ENCODE results near the gene PDE8A.

Gene PDE8A

DNA sequence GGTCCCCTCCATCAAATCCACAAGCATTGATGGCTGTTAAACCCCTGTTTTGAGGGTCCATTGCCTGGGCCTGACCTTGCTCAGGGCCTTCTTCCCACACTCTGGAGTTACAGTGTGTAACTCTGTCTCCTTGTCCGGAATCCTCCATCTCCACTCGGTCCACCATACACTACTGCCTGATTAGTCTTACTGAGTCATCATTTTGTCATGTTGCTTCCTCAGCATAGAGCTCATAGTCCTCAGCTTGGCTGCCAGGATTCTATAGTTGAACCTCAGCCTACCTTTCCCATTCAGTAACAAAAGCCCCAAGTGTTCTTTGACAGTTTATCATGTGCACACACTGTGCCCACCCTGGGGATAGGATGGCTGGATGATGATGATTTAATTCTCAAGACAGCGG, 113.0 kb downstream of the PDE8A start:
- no peaks in the 10 kb centered on the region for H3K27me3 ChIP-seq (ENCODE audit: low read length)
- no peak overlapping the region for H3K9ac ChIP-seq (ENCODE audit: low read length)
- no peaks in the 10 kb centered on the region for H4K20me1 ChIP-seq (ENCODE audit: low read depth, low read length)
- no peaks in the 10 kb centered on the region for H3K79me2 ChIP-seq (ENCODE audit: insufficient read depth, low read length)
- no peak overlapping the region for H2AFZ ChIP-seq (ENCODE audit: low read depth, low read length, severe bottlenecking)
- H3K4me2 ChIP-seq (ENCODE audit: low read depth, low read length, poor library complexity, severe bottlenecking) = no peak overlapping the region
- no peaks in the 10 kb centered on the region for H3K9me3 ChIP-seq (ENCODE audit: insufficient read depth, low read length)
- H3K9me2 ChIP-seq (replicated peaks; ENCODE audit: insufficient read depth, low read length) = no peaks in the 10 kb centered on the region
- no peak overlapping the region for H3K4me3 ChIP-seq (ENCODE audit: insufficient read depth, low read length, poor library complexity, severe bottlenecking)
- H3K27ac ChIP-seq (ENCODE audit: low read depth, low read length) = no peak overlapping the region
- no peak for TF ChIP-seq EZH2phosphoT487 (conservative IDR thresholded peaks at IDR 0.05; ENCODE audit: low read length)
- TF ChIP-seq, protein P1, sequence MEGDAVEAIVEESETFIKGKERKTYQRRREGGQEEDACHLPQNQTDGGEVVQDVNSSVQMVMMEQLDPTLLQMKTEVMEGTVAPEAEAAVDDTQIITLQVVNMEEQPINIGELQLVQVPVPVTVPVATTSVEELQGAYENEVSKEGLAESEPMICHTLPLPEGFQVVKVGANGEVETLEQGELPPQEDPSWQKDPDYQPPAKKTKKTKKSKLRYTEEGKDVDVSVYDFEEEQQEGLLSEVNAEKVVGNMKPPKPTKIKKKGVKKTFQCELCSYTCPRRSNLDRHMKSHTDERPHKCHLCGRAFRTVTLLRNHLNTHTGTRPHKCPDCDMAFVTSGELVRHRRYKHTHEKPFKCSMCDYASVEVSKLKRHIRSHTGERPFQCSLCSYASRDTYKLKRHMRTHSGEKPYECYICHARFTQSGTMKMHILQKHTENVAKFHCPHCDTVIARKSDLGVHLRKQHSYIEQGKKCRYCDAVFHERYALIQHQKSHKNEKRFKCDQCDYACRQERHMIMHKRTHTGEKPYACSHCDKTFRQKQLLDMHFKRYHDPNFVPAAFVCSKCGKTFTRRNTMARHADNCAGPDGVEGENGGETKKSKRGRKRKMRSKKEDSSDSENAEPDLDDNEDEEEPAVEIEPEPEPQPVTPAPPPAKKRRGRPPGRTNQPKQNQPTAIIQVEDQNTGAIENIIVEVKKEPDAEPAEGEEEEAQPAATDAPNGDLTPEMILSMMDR (IDR thresholded peaks at IDR 0.05; ENCODE audit: insufficient read depth, low read length, poor library complexity, severe bottlenecking) = no peak
- H3K36me3 ChIP-seq (ENCODE audit: low read length) = no peaks in the 10 kb centered on the region
- H3F3A ChIP-seq (ENCODE audit: insufficient read depth) = no peaks in the 10 kb centered on the region

DNA sequence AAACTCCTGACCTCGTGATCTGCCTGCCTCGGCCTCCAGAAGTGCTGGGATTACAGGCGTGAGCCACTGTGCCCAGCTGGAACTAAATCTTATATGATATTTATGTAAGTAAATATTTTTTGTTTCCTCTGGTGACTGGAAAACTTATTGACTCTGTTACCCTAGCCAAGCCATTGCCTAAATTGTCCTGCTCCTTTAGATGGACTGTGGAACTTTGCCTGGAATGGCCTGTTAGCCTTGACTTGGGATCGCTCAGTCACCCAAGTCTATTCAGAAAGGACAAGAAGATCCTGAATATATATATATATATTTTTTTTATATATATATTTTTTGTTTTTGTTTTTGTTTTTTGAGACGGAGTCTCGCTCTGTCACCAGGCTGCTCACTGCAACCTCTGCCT, 113.9 kb downstream of the PDE8A start:
- Histone ChIP-seq H3K36me3 (ENCODE audit: low read length) (no peaks in the 10 kb centered on the region), H3K9me2 (replicated peaks; ENCODE audit: insufficient read depth, low read length) (no peaks in the 10 kb centered on the region), H3K4me2 (ENCODE audit: low read depth, low read length, poor library complexity, severe bottlenecking) (no peak overlapping the region), H3K79me2 (ENCODE audit: insufficient read depth, low read length) (no peaks in the 10 kb centered on the region), H3K27me3 (ENCODE audit: low read length) (no peaks in the 10 kb centered on the region), H3F3A (ENCODE audit: insufficient read depth) (no peaks in the 10 kb centered on the region), H3K9me3 (ENCODE audit: insufficient read depth, low read length) (no peaks in the 10 kb centered on the region), H3K27ac (ENCODE audit: low read depth, low read length) (no peak overlapping the region), H2AFZ (ENCODE audit: low read depth, low read length, severe bottlenecking) (no peak overlapping the region), H3K9ac (ENCODE audit: low read length) (no peak overlapping the region), H4K20me1 (ENCODE audit: low read depth, low read length) (no peaks in the 10 kb centered on the region), H3K4me3 (ENCODE audit: insufficient read depth, low read length, poor library complexity, severe bottlenecking) (no peak overlapping the region)
- TF ChIP-seq, protein P1 (IDR thresholded peaks at IDR 0.05; ENCODE audit: insufficient read depth, low read length, poor library complexity, severe bottlenecking) = no peak
- no peak for TF ChIP-seq EZH2phosphoT487 (conservative IDR thresholded peaks at IDR 0.05; ENCODE audit: low read length)

DNA sequence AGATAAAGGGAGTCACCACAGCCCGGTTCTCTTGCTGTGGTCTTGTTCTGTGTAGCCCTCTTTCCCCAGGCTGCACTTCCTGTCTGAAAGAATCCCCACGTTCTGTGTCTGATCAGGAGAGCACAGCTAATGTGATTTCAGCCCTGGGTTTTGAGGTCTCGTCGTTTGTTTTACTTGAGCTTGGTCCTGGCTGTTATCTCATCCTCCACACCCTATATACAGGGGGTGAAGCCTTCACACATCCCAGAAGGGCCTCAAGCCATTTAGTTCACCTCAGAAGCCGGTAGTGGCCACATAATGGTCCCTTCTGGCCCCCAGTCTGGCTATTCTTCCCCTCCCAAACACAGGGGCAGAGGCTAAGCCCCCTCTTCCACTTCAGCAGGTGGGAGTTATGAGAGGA, 115.6 kb downstream of the PDE8A start:
- no peak overlapping the region for H2AFZ ChIP-seq (ENCODE audit: low read depth, low read length, severe bottlenecking)
- H4K20me1 ChIP-seq (ENCODE audit: low read depth, low read length) = no peaks in the 10 kb centered on the region
- no peaks in the 10 kb centered on the region for H3K27me3 ChIP-seq (ENCODE audit: low read length)
- H3K4me2 ChIP-seq (ENCODE audit: low read depth, low read length, poor library complexity, severe bottlenecking) = no peak overlapping the region
- TF ChIP-seq, protein P1 (IDR thresholded peaks at IDR 0.05; ENCODE audit: insufficient read depth, low read length, poor library complexity, severe bottlenecking) = no peak
- H3K36me3 ChIP-seq (ENCODE audit: low read length) = no peaks in the 10 kb centered on the region
- H3K9me2 ChIP-seq (replicated peaks; ENCODE audit: insufficient read depth, low read length) = no peaks in the 10 kb centered on the region
- no peaks in the 10 kb centered on the region for H3K79me2 ChIP-seq (ENCODE audit: insufficient read depth, low read length)
- H3K4me3 ChIP-seq (ENCODE audit: insufficient read depth, low read length, poor library complexity, severe bottlenecking) = no peak overlapping the region
- H3K9me3 ChIP-seq (ENCODE audit: insufficient read depth, low read length) = no peaks in the 10 kb centered on the region
- H3K9ac ChIP-seq (ENCODE audit: low read length) = no peak overlapping the region
- H3F3A ChIP-seq (ENCODE audit: insufficient read depth) = no peaks in the 10 kb centered on the region
- no peak overlapping the region for H3K27ac ChIP-seq (ENCODE audit: low read depth, low read length)

DNA sequence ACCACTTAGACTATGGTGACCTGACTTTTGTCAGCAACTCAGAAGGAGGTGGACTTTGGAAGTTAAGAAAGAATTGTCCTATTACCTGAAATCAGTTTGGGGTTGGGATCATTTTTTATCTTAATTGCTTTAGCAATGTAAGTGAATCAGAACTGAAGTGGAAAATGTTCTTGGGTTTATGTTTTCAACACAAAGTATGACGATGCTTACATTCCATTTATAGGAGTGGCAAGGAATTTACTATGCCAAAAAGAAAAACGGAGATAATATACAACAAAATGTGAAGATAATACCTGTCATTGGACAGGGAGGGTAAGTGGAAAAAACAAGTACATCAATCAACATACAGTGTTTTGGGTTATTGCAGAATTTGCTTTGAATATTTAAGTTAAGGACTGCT, 116.1 kb downstream of the PDE8A start:
- no peaks in the 10 kb centered on the region for H3F3A ChIP-seq (ENCODE audit: insufficient read depth)

More for the DNA sequence above, 116.1 kb downstream of the PDE8A start:
- no peak overlapping the region for H3K27ac ChIP-seq (ENCODE audit: low read depth, low read length)
- no peaks in the 10 kb centered on the region for H3K9me2 ChIP-seq (replicated peaks; ENCODE audit: insufficient read depth, low read length)
- H3K4me3 ChIP-seq (ENCODE audit: insufficient read depth, low read length, poor library complexity, severe bottlenecking) = no peak overlapping the region
- no peak overlapping the region for H3K4me2 ChIP-seq (ENCODE audit: low read depth, low read length, poor library complexity, severe bottlenecking)
- H3K36me3 ChIP-seq (ENCODE audit: low read length) = no peaks in the 10 kb centered on the region
- TF ChIP-seq EZH2phosphoT487 (conservative IDR thresholded peaks at IDR 0.05; ENCODE audit: low read length) = no peak
- TF ChIP-seq, protein P1 (IDR thresholded peaks at IDR 0.05; ENCODE audit: insufficient read depth, low read length, poor library complexity, severe bottlenecking) = no peak
- no peak overlapping the region for H2AFZ ChIP-seq (ENCODE audit: low read depth, low read length, severe bottlenecking)
- H3K27me3 ChIP-seq (ENCODE audit: low read length) = no peaks in the 10 kb centered on the region
- H3K79me2 ChIP-seq (ENCODE audit: insufficient read depth, low read length) = no peaks in the 10 kb centered on the region
- no peak overlapping the region for H3K9ac ChIP-seq (ENCODE audit: low read length)
- H4K20me1 ChIP-seq (ENCODE audit: low read depth, low read length) = no peaks in the 10 kb centered on the region
- no peaks in the 10 kb centered on the region for H3K9me3 ChIP-seq (ENCODE audit: insufficient read depth, low read length)
